DLD1 (cell line): ENCODE results near the gene SEMA3G.

Source experiments
- in situ Hi-C: cut with HindIII; loops from 2 replicates; pipeline ENCODE4 v1.10.0; 2017; ENCODE audit warnings: low sequenced_read_pairs

SEMA3G gene

DNA sequence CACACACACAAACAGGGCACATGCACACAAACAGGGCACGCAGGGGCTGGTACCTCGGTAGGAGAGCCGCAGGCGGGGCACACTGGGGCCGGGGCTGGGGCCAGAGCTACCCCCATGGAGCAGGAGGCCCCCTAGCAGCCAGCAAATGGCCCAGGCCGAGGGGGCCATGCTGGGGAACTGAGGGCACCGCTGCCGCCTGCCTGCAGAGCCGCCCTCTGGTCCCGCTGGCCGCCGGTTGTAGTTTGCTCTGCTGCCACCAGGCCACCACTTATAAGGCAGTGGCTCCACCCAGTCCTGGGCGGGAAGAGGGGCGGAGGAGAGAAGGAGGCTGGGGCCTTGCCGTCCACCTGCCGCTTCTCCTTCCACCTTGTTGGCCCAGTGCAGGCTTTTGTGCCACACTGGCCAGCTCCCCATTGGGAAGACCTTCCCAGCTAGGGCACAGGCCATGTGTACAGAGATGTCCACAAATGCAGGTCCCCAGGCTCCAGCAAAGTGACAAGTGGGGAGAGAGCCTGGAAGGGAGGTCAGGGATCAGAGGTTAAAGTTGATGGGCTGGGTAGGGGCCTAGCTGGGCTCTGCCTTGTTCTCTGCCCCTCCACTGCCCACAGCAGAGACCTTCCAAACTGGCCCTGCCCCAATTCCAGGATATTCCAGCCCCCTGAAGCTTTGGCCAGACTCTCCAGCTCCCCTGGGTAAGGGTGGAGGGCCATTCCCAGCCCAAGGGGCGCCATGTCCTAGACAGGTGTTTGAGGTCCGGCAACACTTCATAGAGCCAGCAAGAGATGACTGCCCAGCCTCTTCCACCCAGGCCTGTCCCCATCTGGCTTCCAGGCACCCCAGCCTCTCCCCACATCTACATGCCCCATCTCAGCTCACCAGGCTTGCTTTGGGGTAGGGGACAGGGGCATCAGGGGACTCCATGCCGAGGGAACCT is at the start of gene SEMA3G:
TSS of gene SEMA3G (minus strand) at position 244 of the 934 bp plus-strand sequence. CDS start at position 168, 76 bp downstream.
- in situ Hi-C loops, result no loop called here

DNA sequence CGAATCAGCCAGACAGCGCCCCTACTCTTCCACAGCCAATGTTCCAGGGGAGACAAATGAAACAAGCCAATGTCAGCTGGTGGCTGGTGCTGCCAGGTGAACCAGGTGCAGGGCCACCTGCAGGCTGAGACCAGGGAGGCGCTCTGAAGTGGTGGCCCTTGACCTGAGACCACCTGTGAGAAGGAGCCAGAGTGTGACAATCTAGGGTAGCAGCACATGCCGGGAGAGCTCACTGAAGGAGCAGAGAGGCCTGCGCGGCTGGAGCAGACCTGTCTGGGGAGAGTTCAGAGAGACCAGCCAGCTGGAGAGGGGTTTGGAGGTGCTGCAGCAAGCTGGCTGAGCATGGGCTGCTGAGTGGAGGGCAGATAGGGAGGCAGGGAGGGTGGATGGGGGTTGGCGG is 49.5 kb upstream of the SEMA3G start:
- in situ Hi-C loops, result no loop called here

DNA sequence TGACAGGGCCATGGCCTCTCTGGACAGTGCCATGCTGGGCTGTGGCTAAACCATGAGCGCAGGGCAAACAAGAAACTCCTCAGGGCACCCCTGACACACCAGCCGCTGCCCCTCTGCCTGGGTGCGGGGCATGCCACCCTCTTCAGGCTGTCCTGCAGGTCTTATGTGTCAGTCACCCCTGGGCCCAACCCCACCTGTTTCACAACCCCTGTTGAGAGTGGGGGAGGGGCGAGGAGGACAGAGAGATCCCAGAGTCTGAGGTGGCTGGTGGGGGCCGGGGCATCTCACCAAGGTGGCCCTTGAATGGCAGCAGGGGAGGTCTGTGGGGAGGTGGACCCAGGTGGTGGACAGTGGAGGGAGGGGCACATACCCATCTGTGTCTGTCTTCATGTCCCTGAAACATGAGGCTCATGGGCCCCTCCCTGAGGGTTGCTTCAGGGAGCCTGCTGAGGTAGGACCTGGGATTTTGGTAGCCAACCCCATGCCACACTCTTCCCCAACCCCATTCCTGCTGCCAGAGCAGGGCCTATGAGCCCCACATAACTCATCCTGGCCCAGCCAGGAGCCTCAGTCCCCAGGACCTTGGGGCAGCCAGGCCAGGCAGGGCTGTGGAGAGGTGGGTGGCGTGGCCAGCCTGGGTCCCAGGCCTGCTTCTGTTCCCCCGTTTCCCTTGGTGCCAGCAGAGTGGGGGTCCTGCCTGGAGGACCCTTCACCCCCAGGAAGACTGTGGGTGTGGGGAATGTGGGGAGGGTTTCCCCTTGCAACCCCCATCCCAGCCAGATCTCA is 48.5 kb upstream of the SEMA3G start:
- in situ Hi-C loops, result no loop called here

- in situ Hi-C loops, result no loop called here
Measured at GRCh38 chr3:52492059-52492458, 47.2 kb upstream of the SEMA3G start.

GRCh38 chr3:52490939-52491526 is 46.1 kb upstream of the SEMA3G start:
- in situ Hi-C loops, result no loop called here

DNA sequence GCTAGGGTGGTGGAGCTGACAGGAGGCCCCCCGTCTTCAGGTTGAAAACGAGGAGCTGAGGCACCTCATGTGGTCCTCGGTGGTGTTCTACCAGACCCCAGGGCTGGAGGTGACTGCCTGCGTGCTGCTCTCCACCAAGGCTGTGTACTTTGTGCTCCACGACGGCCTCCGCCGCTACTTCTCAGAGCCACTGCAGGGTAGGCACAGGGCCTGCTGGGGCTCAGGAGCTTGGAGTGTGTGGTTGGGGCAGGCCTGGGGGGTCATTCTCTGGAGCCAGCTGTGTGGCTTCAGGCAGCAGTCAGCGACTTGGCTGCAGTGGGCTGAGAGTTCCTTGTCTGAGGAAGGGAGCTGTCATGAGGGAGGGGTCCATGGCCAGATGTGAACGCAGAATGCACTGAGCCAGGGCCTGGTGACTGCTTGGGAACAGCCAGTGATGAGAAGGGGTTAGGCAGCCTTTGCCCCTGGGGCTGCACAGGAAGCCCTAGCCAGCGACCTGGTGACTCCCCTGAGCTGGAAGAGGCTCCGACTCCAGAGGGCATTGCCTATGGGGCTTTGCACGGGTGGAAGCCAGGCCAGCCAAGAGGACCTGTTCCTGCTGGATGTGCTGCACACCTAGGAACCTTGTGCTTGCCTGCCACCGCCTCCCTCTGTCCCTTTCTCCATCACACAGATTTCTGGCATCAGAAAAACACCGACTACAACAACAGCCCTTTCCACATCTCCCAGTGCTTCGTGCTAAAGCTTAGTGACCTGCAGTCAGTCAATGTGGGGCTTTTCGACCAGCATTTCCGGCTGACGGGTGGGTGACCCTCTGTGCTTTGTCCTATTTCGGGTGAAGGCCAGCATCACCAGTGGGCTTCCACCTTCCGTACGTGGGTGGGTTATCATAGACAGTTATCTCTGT is 45.4 kb upstream of the SEMA3G start:
- in situ Hi-C loops, result no loop called here

- in situ Hi-C loops, result loop anchor here (10.0 kb wide), 1 partner anchor 185 kb away; no protein-coding TSS in a partner anchor
Measured at GRCh38 chr3:52489453-52489852, 44.5 kb upstream of the SEMA3G start.

GRCh38 chr3:52488746-52489145 is 43.8 kb upstream of the SEMA3G start:
- in situ Hi-C loops, result loop anchor here (10.0 kb wide), 1 partner anchor 186 kb away; no protein-coding TSS in a partner anchor

GRCh38 chr3:52487788-52488691 is 43.1 kb upstream of the SEMA3G start:
- in situ Hi-C loops, result loop anchor here (10.0 kb wide), 1 partner anchor 187 kb away; no protein-coding TSS in a partner anchor

GRCh38 chr3:52487050-52487787 is 42.3 kb upstream of the SEMA3G start:
- in situ Hi-C loops, result loop anchor here (10.0 kb wide), 1 partner anchor 188 kb away; no protein-coding TSS in a partner anchor

- in situ Hi-C loops, result loop anchor here (10.0 kb wide), 1 partner anchor 190 kb away; no protein-coding TSS in a partner anchor
Measured at GRCh38 chr3:52484680-52485461, 40.0 kb upstream of the SEMA3G start.

GRCh38 chr3:52483577-52484381 is 38.9 kb upstream of the SEMA3G start:
- in situ Hi-C loops, result loop anchor here (10.0 kb wide), 1 partner anchor 191 kb away; no protein-coding TSS in a partner anchor

DNA sequence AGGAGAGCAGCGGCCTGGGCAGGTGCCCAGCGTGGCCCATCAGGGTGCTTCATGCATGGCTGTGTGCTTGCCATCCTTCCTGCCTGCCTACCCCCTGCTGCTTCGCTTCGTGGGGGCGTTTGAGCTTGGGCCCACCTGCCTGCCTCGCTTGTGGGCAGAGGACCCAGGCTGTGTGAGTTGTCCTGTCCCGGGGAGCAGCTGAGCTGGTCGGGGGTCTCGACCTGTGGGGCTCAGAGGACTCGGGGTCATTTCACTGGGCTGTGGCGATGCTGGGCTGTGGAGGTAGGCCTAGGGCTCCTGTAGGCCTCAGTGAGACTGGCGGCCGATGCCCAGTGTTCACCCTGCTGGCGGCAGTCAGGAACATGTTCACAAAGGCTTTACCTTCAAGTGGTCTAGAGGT is 38.2 kb upstream of the SEMA3G start:
- in situ Hi-C loops, result loop anchor here (10.0 kb wide), 1 partner anchor 192 kb away; no protein-coding TSS in a partner anchor

DNA sequence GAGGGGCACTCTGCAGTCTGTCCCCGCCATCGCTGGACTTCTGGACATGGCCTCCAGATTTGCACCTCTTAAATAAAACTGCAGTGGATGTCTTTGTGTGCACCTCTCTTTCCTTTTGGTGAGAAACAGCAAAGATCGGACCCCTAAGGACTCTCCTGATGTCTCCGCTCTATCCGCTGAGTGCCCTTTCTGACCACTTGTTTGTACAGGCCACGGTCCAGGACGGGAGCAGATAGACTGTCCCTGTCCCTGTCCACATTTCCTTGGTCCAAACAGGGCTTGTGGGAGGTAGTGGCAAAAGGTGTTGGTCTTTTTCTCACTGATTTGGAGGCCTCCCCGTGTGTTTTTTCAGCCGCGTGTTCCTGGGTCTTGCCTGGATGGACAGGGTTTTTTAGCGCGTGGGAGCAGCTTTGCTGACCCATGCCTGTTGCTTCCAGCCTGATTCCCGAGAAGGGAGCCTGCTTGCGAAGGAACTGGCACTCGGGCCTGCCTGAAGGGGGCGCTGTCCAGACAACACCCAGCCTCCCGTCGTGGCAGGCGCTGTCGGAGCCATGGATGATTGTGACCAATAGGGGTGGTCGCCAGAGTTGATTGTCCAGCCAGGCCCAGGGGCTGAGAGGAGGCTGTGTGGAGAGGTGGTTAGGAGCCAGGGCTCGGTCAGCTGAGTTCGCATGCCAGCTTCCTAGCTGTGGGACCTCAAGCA is 37.1 kb upstream of the SEMA3G start:
- in situ Hi-C loops, result loop anchor here (10.0 kb wide), 1 partner anchor 193 kb away; no protein-coding TSS in a partner anchor

DNA sequence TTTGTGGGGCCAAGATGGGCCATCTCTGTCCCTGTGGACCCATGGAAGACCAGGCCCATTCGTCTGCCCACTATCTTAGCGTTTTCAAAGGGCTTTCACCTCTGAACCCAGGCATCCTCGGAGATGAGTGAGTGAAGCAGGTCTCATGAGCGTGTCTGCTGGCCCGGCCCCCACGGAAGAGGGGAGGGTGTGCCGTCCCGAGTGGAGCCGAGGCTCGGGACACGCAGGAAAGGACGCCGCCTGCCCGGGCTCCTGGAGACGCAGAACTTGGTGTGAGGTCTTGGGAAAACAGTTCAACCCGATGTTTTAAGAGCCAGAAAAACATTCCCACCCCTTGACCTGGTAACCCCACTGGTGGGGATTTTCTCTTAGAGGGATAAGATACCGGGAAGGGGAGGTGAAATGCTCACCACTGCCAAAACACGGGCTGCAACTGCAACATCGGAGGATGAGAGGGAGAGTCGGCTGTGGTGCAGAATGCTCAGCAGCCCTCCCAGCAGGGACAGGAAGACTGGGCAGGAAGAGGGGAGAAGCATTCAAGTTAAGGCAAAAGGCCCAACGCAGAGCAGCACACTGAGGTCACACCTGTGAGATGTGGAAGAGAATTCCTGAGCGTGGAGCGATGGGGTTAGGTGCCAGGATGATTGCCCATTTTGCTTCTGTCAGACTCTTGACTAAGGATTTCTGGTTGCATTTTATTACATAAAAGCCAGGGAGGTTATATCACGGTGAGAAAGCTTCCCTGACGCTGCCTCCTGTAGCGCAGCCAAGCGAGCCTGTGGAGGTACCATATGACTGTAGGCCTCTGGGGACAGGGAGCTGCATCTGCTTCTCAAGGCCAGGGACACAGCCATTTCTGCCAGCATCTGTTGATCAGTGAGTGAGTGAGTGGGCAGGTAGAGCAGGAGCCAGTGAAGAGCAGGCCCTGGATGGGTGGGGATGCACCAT is 36.1 kb upstream of the SEMA3G start:
- in situ Hi-C loops, result loop anchor here (10.0 kb wide), 1 partner anchor 194 kb away; no protein-coding TSS in a partner anchor
